A549 (cell line): Measurements from ENCODE around the gene TTC32. TPM values are rescaled to one million over a fixed set of nuclear protein-coding genes. Genes with fewer than 3 reads are reported as not detected.

Experiments used
- ATAC-seq, 2 experiments: fragments of 200-7000 bp in 1 of 2; fragments of >200 bp in 1 of 2; cut with Nextera tagmentation in 1 of 2; cut with Tn5 transposase in 1 of 2; 3 replicates each; pipeline versions ENCODE4 v1.8.0 to v1.9.1; 2018 to 2020; ENCODE audit warnings: mild to moderate bottlenecking in 1 of 2, moderate library complexity in 1 of 2
- CTCF ChIA-PET: fragments of 300-600 bp; sonication (Branson Sonifier 250); formaldehyde crosslinking; extraction: SDS; loops from one replicate; lab custom pipeline; 2021; ENCODE audit warnings: antibody characterized with exemption, inconsistent platforms; lab: Yijun Ruan, JAX
- POLR2A ChIA-PET: fragments of 350-600 bp; formaldehyde crosslinking; extraction: SDS; loops from one replicate; lab custom pipeline; 2021; ENCODE audit warnings: antibody characterized with exemption, inconsistent platforms; lab: Yijun Ruan, JAX
- DNase-seq, 2 experiments: peaks; one replicate each; pipeline versions ENCODE4 v3.0.0 to v3.0.0-alpha.2; 2011 to 2016; ENCODE audit warnings: low read depth in 1 of 2, low spot score in 1 of 2
- FAIRE-seq: peaks from 2 replicates; lab custom pipeline; 2011; peaks lifted over from hg19 to GRCh38; lab: Jason Lieb, UNC
- H3K27ac ChIP-seq, 2 experiments: fragments of >200 bp; sonication (Bioruptor Twin); formaldehyde crosslinking; 3 replicates each; pipeline ENCODE4 v1.5.1; 2016 to 2017
- H3K4me1 ChIP-seq: fragments of >200 bp; sonication (Bioruptor Twin); formaldehyde crosslinking; 3 replicates; pipeline ENCODE4 v1.6.1; 2016
- H3K4me2 ChIP-seq: fragments of >200 bp; sonication (Bioruptor Twin); formaldehyde crosslinking; 3 replicates; pipeline ENCODE4 v1.6.1; 2016
- H3K4me3 ChIP-seq: fragments of >200 bp; sonication (Bioruptor Twin); formaldehyde crosslinking; 3 replicates; pipeline ENCODE4 v1.5.1; 2016
- H3K9me3 ChIP-seq: fragments of >200 bp; sonication (Bioruptor Twin); formaldehyde crosslinking; 3 replicates; pipeline ENCODE4 v1.6.1; 2016
- BHLHE40 ChIP-seq: IDR thresholded peaks from 2 replicates; pipeline ENCODE4 v1.6.1; 2012; ENCODE audit warnings: low read depth, low read length, inconsistent platforms
- CBX2 ChIP-seq: fragments of 200-600 bp; sonication (generic); IDR thresholded peaks from 2 replicates; pipeline ENCODE4 v1.6.1; 2016; ENCODE audit warnings: low read depth, mild to moderate bottlenecking, borderline replicate concordance
- CBX8 ChIP-seq: fragments of 200-600 bp; sonication (generic); IDR thresholded peaks from 2 replicates; pipeline ENCODE4 v1.6.1; 2016
- CEBPB ChIP-seq, 2 experiments: fragments of >200 bp in 1 of 2; sonication (Bioruptor Twin) in 1 of 2; formaldehyde crosslinking in 1 of 2; IDR thresholded peaks; 2 replicates each; pipeline ENCODE4 v1.6.1; 2012 to 2016
- CHD2 ChIP-seq: fragments of 150-350 bp; IDR thresholded peaks from 2 replicates; pipeline ENCODE4 v1.6.1; 2014; ENCODE audit warnings: low read length; ENCODE audit not compliant: partially characterized antibody
- EP300 ChIP-seq, 2 experiments: fragments of >200 bp; sonication (Bioruptor Twin); formaldehyde crosslinking; IDR thresholded peaks; 2 replicates in 1 of 2; 3 replicates in 1 of 2; pipeline ENCODE4 v1.6.1; 2016 to 2017
- GATA3 ChIP-seq: IDR thresholded peaks from 2 replicates; pipeline ENCODE4 v1.6.1; 2012; ENCODE audit warnings: borderline replicate concordance
- HEYL ChIP-seq: fragments of 250-450 bp; sonication (Bioruptor Pico); IDR thresholded peaks from 2 replicates; pipeline ENCODE4 v1.8.0; 2021; ENCODE audit warnings: mild to moderate bottlenecking, moderate library complexity
- JUN ChIP-seq, 2 experiments: fragments of >200 bp; sonication (Bioruptor Twin); formaldehyde crosslinking; IDR thresholded peaks; 2 replicates in 1 of 2; 3 replicates in 1 of 2; pipeline ENCODE4 v1.6.1; 2016 to 2017
- JUNB ChIP-seq: fragments of >200 bp; sonication (Bioruptor Twin); formaldehyde crosslinking; IDR thresholded peaks from 2 replicates; pipeline ENCODE4 v1.6.1; 2016
- KDM1A ChIP-seq: fragments of 200-600 bp; sonication (generic); IDR thresholded peaks from 2 replicates; pipeline ENCODE4 v1.6.1; 2016; ENCODE audit warnings: low read depth, mild to moderate bottlenecking
- MAFK ChIP-seq: fragments of 450-650 bp; IDR thresholded peaks from 2 replicates; pipeline ENCODE4 v1.6.1; 2014; ENCODE audit not compliant: partially characterized antibody
- MYC ChIP-seq: IDR thresholded peaks from 2 replicates; pipeline ENCODE4 v1.6.1; 2012; ENCODE audit warnings: mild to moderate bottlenecking, inconsistent platforms, low read length, improper control_type of control experiment, borderline replicate concordance
- NFE2L2 ChIP-seq: fragments of 150-350 bp; conservative IDR thresholded peaks from 2 replicates; pipeline ENCODE4 v1.6.1; 2014; ENCODE audit warnings: low read length
- NPAS2 ChIP-seq: fragments of 250-450 bp; sonication (Bioruptor Pico); IDR thresholded peaks from 2 replicates; pipeline ENCODE4 v1.8.0; 2022; ENCODE audit warnings: mild to moderate bottlenecking, moderate library complexity, borderline replicate concordance
- NR3C1 ChIP-seq: fragments of >200 bp; sonication (Bioruptor Twin); formaldehyde crosslinking; IDR thresholded peaks from 3 replicates; pipeline ENCODE4 v1.6.1; 2017
- RAD21 ChIP-seq, 2 experiments: fragments of >200 bp in 1 of 2; sonication (Bioruptor Twin) in 1 of 2; formaldehyde crosslinking in 1 of 2; IDR thresholded peaks in 1 of 2; conservative IDR thresholded peaks in 1 of 2; 2 replicates in 1 of 2; 3 replicates in 1 of 2; pipeline ENCODE4 v1.6.1; 2012 to 2018; ENCODE audit warnings: inconsistent platforms in 1 of 2
- RARB ChIP-seq: fragments of 250-450 bp; sonication (Bioruptor Pico); IDR thresholded peaks from 2 replicates; pipeline ENCODE4 v1.8.0; 2021; ENCODE audit warnings: mild to moderate bottlenecking, moderate library complexity
- RCOR1 ChIP-seq: fragments of 150-350 bp; IDR thresholded peaks from 2 replicates; pipeline ENCODE4 v1.6.1; 2014; ENCODE audit warnings: antibody characterized with exemption, low read length, low read depth
- SMC3 ChIP-seq: fragments of >200 bp; sonication (Bioruptor Twin); formaldehyde crosslinking; IDR thresholded peaks from 3 replicates; pipeline ENCODE4 v1.6.1; 2018; ENCODE audit warnings: inconsistent platforms
- ZC3H11A ChIP-seq: fragments of 450-650 bp; IDR thresholded peaks from 2 replicates; pipeline ENCODE4 v1.6.1; 2014; ENCODE audit warnings: antibody characterized with exemption, mild to moderate bottlenecking
- ZNF302 ChIP-seq: fragments of 250-450 bp; sonication (Bioruptor Pico); IDR thresholded peaks from 2 replicates; pipeline ENCODE4 v1.9.0; 2021; ENCODE audit warnings: inconsistent platforms, mild to moderate bottlenecking, moderate library complexity
- WGBS: methylation state at CpG from one replicate; pipeline ENCODE4 v1.1.6; 2017; ENCODE audit errors: missing lambda C conversion rate; 5-methylcytosine and 5-hydroxymethylcytosine counted together
- polyA plus RNA-seq, 4 experiments: library from polyadenylated mRNA; depleted of rRNA in 3 of 4; stranded (reverse); fragments of >200 nt; fragmentation: RNase III in 1 of 4; extraction: RNeasy Plus Mini Kit Qiagen cat#74134 plus additional on column Dnase treatment in 1 of 4; gene quantifications; 2 replicates in 3 of 4; 3 replicates in 1 of 4; pipeline ENCODE4 v1.2.3, GENCODE V29; 2011 to 2017
- TF ChIP-seq, protein P1 (sequence below): fragments of 450-650 bp; IDR thresholded peaks from 2 replicates; pipeline ENCODE4 v1.6.1; 2014; ENCODE audit warnings: antibody characterized with exemption
- TF ChIP-seq, protein P2 (sequence below): IDR thresholded peaks from 2 replicates; pipeline ENCODE4 v1.6.1; 2012
- TF ChIP-seq, protein P3 (sequence below): fragments of >200 bp; sonication (Bioruptor Twin); formaldehyde crosslinking; IDR thresholded peaks from 2 replicates; pipeline ENCODE4 v1.6.1; 2016
- TF ChIP-seq, protein P4 (sequence below): fragments of 250-450 bp; sonication (Bioruptor Pico); IDR thresholded peaks from 2 replicates; pipeline ENCODE4 v1.5.0; 2021; ENCODE audit warnings: mild to moderate bottlenecking, moderate library complexity, borderline replicate concordance
- TF ChIP-seq, protein P5 (sequence below): fragments of 250-450 bp; sonication (Bioruptor Pico); IDR thresholded peaks from 2 replicates; pipeline ENCODE4 v1.5.0; 2020; ENCODE audit warnings: low read depth, mild to moderate bottlenecking, moderate library complexity

Gene TTC32
- polyA plus RNA-seq, 2 of the 4 experiments (the other 2 are of a cell fraction), result 22.4 to 37.1 TPM

DNA sequence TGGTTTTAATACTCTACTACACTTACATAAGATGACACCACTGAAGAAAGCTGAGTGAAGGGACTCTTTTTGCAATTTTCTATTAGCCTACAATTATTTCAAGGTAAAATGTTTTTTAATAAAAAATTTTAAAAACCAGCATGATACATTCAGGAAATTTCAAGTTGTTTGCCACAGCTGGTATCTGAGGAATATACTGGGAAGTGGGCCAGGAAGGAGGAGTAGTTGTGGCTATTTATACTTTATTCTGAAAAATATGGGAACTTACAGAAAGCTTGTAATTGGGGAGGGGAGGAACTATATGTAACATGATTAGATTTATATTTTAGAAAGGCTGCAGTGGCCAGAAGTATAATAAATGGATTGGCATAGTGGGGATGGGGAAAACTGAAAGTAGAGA is 47.3 kb upstream of the TTC32 start:
- Histone ChIP-seq H3K9me3 (no peaks in the 10 kb centered on the region), H3K27ac (no peak overlapping the region), H3K4me2 (no peak overlapping the region), H3K4me3 (no peak overlapping the region), H3K4me1 (peaks cover 11% of the 10 kb centered on the region)
- ATAC-seq (no peak), FAIRE-seq (no peak), DNase-seq (no peak)
- TF ChIP-seq CHD2 (no peak), HEYL (CRISPR knock-in tag) (no peak), MAFK (no peak), KDM1A (no peak), CBX8 (no peak), RCOR1 (no peak), MYC (no peak), JUNB (no peak), GATA3 (no peak), ZC3H11A (no peak), CBX2 (no peak), BHLHE40 (no peak), SMC3 (no peak)
- TF ChIP-seq, protein P1, sequence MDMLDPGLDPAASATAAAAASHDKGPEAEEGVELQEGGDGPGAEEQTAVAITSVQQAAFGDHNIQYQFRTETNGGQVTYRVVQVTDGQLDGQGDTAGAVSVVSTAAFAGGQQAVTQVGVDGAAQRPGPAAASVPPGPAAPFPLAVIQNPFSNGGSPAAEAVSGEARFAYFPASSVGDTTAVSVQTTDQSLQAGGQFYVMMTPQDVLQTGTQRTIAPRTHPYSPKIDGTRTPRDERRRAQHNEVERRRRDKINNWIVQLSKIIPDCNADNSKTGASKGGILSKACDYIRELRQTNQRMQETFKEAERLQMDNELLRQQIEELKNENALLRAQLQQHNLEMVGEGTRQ, result no peak
- POLR2A ChIA-PET, result no interaction called here
- CTCF ChIA-PET, result interaction anchor here (0.7 kb wide), 1 partner anchor 84 kb away, joined by 3 read pairs; no protein-coding TSS in a partner anchor

DNA sequence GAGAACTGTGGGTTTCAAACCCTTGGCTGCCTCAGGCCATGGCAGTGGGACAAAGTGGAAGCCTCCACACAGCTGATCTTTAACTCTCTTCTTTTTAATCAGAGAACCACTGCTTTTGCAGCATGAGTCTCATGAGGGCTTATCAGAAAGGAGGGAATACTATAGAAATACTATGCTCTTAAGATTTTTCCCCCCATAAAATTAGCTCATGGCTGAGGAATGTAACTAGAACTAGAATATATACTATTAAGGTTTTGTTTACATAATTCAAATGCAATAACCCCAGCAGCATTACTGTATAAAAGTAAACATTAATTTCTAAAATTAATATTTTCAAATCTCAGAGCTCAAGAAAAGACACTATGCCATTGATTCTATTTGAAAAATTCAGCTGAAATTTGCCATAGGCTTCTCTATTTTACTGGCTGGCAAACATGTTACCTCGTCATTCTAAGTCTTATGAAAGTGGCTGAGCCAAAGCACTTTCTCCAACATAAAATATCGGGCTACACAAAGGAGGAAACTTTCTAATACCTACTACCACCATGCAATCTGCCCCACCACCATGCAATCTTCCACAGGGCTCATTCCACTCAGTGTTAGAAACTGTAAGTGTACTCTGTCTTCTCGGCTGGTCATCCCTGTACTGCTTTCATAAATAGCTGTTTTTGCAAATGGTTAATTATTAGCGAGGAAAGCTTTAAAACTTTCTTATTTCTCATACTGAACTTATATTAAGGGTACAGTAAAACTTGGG is 45.6 kb upstream of the TTC32 start:
- Histone ChIP-seq H3K4me2 (peak overlapping the region; percentile 4; the same call in 1 of the 3 replicates), H3K9me3 (no peaks in the 10 kb centered on the region), H3K27ac (no peak overlapping the region), H3K4me3 (no peak overlapping the region), H3K4me1 (peaks cover 11% of the 10 kb centered on the region)
- POLR2A ChIA-PET, result no interaction called here
- FAIRE-seq (no peak), ATAC-seq (no peak), DNase-seq (no peak)
- TF ChIP-seq HEYL (CRISPR knock-in tag) (no peak), MYC (no peak), ZNF302 (CRISPR knock-in tag) (no peak), RCOR1 (no peak), CBX8 (no peak), RAD21 (conservative IDR thresholded peaks at IDR 0.05 in 1 of 2, IDR thresholded peaks at IDR 0.05 in 1 of 2) (no peak), EP300 (IDR thresholded peaks at IDR 0.05) (no peak), JUNB (no peak), NPAS2 (CRISPR knock-in tag) (no peak), CBX2 (no peak), JUN (IDR thresholded peaks at IDR 0.05) (no peak), RARB (CRISPR knock-in tag) (no peak), CEBPB (IDR thresholded peaks at IDR 0.05) (no peak), NFE2L2 (no peak), NR3C1 (no peak)
- TF ChIP-seq, protein P2, sequence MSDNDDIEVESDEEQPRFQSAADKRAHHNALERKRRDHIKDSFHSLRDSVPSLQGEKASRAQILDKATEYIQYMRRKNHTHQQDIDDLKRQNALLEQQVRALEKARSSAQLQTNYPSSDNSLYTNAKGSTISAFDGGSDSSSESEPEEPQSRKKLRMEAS, result no peak
- TF ChIP-seq, protein P3, sequence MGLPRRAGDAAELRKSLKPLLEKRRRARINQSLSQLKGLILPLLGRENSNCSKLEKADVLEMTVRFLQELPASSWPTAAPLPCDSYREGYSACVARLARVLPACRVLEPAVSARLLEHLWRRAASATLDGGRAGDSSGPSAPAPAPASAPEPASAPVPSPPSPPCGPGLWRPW, result no peak
- TF ChIP-seq, protein P4, sequence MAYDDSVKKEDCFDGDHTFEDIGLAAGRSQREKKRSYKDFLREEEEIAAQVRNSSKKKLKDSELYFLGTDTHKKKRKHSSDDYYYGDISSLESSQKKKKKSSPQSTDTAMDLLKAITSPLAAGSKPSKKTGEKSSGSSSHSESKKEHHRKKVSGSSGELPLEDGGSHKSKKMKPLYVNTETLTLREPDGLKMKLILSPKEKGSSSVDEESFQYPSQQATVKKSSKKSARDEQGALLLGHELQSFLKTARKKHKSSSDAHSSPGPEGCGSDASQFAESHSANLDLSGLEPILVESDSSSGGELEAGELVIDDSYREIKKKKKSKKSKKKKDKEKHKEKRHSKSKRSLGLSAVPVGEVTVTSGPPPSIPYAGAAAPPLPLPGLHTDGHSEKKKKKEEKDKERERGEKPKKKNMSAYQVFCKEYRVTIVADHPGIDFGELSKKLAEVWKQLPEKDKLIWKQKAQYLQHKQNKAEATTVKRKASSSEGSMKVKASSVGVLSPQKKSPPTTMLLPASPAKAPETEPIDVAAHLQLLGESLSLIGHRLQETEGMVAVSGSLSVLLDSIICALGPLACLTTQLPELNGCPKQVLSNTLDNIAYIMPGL (CRISPR knock-in tag), result no peak
- TF ChIP-seq, protein P5, sequence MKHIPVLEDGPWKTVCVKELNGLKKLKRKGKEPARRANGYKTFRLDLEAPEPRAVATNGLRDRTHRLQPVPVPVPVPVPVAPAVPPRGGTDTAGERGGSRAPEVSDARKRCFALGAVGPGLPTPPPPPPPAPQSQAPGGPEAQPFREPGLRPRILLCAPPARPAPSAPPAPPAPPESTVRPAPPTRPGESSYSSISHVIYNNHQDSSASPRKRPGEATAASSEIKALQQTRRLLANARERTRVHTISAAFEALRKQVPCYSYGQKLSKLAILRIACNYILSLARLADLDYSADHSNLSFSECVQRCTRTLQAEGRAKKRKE (CRISPR knock-in tag), result no peak
- CTCF ChIA-PET, result interaction anchor here (1.0 to 1.8 kb wide), 6 partner anchors 11 to 379 kb away, joined by 3 to 4 read pairs (median 3); no protein-coding TSS in a partner anchor
- WGBS, result 87% methylated on average over 4 of the region's 4 CpGs
